HG03558 (cell line): ENCODE results near the gene APBA3.

Experiments used
- ATAC-seq: cut with Tn5 transposase; IDR thresholded peaks from one replicate; pipeline ENCODE4 v1.9.1; 2021; ENCODE audit warnings: moderate number of reproducible peaks; ENCODE audit not compliant: unreplicated experiment; ENCODE audit errors: extremely low read depth

Gene APBA3

GRCh38 chr19:3722443-3723109, 38.9 kb downstream of the APBA3 start:
- ATAC-seq: no peak

DNA sequence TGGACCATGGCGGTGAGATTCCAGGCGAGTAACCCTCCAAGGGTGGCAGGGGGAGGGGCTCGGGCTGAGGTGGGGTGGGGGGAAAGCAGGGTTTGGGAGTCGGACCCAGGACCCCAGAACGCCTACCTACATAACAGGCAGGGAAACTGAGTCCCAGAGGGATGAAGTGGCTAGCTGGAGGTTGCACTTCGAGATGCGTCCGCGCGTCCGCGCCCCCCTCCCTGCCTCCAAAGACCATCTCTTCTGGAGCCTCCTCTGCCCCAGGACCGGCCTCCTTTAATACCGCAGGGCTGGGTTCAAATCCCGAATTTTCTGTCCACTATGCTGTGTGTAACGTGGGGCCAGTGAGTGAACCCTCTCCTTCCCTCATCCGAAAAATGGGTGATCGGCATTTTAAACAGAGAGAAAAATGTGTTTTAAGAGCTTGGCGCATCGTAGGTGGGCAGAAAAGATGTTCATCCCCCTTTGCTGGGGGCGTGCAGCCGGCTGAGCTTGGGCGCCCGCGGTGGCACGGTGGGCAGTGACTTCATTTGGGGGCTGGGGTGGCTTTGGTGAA, 39.5 kb downstream of the APBA3 start:
- no peak for ATAC-seq

- ATAC-seq: no peak
Measured at GRCh38 chr19:3721131-3721886, 40.2 kb downstream of the APBA3 start.

DNA sequence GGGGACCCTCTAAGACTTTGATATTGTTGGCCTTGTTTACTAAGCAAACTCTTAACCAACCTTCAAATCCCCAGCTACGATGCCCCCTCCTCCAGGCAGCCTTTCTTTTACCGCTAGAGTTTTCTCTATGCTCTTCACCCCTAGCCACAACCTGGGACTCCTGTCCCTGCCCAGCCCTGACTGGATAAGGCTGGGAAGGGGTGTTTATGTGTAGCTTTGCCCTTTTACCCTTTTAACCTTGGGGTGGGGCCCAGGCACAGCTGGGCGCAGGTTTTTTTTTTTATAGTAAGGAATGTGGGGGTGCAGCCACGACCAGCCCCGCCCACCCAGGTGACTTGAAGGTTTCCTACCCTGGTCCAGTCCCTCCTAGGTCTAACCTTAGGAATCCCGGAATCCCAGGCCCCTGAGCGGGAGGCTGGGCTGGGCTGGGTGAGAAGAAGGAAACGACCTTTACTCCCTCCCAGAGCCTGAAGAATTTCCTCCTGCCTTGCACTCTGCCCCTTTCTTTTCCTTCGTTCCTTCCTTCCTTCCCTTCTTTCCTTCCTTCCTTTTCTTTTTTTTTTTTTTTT, 41.1 kb downstream of the APBA3 start:
- ATAC-seq: no peak

DNA sequence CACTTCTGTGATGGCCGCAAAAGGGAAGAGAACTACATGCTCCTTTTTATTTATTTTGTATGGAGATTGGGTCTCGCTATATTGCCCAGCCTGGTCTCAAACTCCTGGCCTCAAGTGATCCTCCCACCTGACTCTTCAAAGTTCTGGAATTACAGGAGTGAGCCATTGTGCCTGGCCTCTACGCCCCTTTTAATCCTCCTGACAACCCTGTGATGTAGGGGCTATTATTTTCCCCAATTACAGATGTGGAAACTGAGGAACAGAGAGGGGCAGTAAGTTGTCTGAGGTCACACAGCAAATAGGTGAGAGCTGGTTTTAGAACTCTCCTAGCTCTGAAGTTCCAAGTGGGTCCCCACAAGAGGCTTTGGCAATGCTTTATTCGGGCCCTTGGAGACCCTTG, 41.6 kb downstream of the APBA3 start:
- no peak for ATAC-seq

- ATAC-seq: no peak
Measured at GRCh38 chr19:3716147-3716668, 45.3 kb downstream of the APBA3 start.

GRCh38 chr19:3712663-3713611, 48.6 kb downstream of the APBA3 start:
- ATAC-seq: no peak

DNA sequence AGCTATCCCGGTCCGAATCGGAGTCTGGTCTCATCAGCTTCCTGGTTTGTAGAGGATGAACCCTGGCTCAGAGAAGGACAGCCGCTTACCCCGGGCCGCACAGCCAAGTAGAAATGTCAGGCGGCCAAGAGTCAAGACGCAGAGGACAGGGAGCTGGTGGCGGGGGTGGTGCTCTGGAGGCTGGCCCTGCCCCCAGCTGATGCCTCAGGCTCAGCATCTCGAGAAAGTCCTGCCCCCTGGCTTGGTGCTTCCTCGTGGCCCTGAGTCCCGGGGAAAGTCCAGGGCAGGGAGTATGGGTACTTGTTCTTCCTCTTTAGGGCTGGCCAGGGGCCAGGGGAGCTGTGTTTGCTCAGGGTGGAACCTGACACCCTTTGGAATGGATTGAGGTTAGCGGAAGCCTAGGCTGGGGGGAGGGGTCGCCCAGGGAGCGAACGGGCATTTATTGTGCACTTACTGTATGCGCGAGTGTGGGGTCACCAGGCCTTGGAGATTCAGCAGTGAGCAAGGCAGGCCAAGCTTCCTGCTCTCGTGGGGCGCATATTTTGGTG, 51.2 kb downstream of the APBA3 start:
- no peak for ATAC-seq

DNA sequence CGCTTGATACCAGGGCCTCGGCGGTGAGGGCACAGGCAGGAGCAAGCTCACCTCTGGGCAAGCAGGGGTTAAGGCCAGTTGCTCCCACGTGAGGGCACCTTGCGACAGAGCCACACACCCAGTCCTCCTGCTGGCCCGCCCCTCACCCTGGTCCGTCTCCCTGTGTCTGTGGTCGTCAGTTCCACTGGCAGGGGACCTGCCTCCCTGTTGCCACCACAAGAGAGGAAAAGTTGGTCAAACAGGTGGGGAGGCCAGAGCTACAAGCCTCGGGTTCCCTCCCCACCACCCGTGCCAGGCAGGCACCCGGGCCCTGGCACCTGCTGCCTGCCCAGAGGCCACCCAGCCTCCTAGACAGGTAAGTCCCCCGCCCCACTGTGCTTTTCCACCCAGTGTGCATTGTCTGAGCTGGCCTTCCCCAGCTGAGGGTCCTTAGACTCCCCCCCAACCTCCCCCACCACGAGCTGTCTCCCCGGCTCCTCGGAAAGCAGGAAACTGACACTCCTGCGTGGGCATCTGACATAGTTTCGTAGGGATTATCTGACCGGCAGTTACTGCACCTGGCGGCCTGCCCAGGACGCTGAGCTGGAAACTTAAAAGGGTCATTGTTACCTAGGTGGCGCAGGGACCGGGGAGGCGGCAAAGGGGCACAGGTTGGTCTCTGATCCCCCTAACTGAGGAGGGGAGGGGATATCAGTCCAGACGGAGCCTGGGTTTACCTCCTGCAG, 53.1 kb downstream of the APBA3 start, which contains the start of gene TJP3:
Gene TJP3 (plus strand): TSS at position 178 of the 725 bp plus-strand sequence. CDS start 20,049 bp downstream, outside the sequence.
- ATAC-seq: no peak

GRCh38 chr19:3707868-3708206, 53.7 kb downstream of the APBA3 start:
- ATAC-seq: no peak

GRCh38 chr19:3701200-3701599, 60.3 kb downstream of the APBA3 start:
- no peak for ATAC-seq
